Amniotic stem cell (primary cell): ENCODE measurements around the gene PPP3R2.
"Not testable (repeated sequence)": the region's sequence is repeated elsewhere in the genome, so short reads cannot be mapped to it uniquely, and the experiment has no call there.

Experiments used
- DNase-seq: peaks from one replicate; lab custom pipeline; 2025; lab: John Stamatoyannopoulos, UW

Gene PPP3R2, protein sequence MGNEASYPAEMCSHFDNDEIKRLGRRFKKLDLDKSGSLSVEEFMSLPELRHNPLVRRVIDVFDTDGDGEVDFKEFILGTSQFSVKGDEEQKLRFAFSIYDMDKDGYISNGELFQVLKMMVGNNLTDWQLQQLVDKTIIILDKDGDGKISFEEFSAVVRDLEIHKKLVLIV

DNA sequence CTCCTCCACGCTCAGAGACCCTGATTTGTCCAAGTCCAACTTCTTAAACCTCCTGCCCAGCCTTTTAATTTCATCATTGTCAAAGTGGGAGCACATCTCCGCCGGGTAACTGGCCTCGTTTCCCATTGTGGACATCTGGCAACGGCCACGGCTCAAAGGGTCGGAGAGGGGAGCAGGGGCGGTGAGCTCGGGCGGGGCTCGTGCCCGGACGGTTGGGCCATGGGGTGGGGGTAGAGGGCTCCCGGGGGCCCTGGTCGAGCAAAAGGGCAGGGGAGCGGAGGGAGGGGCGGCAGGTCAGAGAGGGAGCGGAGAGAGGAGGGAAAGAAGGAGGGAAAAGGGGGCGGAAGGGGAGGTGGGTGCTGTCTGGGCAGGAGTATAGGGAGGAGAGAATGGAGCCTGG, at the start of gene PPP3R2:
PPP3R2 (minus strand) TSS at position 174 of the 400 bp plus-strand sequence; CDS start at position 126, 48 bp downstream.
- no peak for DNase-seq

DNA sequence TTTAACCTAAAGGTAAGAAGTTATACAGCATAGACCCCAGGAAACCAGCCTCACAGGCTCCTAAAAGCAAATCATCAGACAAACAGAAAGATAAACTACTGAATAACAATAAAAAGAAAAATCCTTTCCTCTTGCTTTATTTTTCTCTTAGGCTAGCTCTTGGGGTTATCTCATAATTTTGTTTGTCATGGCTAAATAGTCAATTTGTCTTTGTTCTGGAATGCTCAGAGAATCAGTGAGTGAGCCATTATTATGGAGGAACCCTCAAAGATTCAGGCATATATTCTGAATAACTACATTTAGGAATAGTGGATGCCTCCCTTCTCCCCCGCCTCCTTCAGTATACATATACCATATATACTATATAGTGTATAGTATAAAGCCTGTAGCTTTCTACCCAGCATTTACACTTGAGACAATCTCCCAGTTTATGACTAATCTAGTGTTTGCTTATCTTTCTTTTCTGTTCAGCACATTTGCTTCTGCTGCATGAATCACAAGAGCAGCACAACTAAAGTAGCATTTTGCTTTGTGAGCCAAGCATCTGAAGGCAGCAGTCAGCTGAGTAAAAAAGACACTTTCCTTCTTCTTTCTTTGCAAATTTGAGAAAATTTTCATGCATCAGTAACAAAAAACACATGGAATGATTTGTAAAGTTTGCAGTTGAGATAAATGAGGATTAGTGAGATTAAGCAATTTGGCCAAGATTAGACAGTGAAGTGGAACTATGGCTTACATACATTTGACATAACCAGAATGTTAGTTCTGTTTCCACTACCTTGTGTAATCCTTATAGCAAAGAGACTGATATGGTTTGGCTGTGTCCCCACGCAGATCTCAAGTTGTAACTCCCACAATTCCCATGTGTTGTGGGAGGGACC, 45.3 kb upstream of the PPP3R2 start:
- no peak for DNase-seq

DNA sequence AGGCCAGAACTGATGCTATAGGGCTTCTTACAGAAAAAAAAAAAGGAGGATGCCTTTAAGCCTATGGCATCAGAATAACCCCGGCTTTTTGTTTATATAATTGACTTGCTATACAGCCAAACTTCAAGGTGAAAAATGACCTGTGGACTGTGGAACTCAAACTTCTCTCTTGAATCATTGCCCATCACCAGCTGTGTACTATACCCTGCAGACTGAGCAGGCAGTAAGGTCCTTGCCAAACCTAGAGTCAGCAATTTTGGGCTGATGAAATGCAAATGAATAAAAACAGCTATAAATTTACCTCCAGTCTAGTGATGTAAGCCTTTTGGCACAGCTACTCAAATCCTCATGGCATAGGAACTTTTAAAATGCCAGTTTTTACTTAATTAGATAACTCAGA, 44.5 kb upstream of the PPP3R2 start:
- no peak for DNase-seq

DNA sequence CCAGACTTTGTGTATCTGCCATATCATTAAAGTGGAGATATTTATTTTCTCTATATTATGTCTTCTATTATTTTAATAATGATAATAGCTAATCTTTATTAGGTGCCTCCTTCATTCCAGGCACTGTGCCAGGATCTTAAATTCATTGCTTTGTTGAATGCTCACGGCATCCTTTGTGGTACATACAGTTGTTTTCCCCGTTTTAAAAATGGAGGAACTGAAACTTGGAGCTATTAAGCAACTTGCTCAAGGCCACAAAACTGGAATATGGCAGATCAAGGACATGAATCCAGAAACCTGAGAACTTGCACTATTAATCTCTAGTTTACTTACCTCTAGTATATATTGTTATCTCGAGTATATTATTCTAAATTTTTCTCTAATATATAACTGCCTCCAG, 41.5 kb upstream of the PPP3R2 start:
- DNase-seq, result no peak

DNA sequence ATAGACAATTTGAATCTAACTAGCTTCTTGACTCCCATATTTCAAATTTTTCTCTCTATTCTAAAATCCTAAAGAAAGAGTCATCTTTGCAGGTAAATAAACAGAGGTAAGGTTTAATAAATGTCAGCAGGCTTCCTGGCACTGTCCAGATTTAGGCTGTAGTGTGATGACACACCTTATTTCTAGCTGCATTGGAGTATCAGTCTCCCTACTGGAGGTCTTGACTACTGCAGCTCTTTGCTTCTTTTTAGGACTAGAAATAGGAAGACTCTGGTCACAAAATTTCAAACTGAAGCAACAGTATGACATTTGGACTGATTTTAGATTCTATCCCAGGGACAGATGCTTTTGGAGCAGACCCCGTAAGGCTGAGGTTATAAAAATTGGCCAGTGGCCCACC, 40.7 kb upstream of the PPP3R2 start:
- no peak for DNase-seq

DNA sequence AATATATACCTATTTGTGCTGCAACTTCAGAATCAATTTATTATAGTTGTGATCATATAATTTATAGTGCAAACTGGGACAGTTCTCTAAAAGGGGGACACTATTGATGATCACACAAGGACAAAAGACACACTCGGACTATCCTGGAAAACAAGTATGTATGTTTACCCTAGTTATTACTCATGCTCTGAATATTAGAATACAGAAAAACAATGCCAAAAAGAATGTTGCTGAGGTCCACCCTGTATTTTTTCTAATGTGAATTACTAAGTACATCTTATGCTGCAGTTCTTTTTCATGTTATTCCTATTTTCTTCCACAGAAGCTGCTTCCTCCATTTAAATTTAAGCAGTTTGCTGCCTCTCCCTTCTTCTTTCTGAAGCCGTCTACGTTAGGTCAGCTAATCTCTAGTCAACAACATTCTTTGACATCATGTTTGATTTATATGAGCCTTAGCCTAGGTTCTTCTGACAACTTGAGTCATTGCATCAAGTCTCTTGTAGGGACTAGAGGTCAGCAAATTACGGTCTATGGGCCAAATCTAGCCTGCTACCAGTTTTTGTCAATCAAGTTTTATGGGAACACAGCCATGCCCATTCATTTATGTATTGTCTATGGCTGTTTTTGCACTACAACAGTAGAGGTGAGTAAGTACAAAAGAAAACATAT, 40.1 kb upstream of the PPP3R2 start:
- DNase-seq, result no peak

DNA sequence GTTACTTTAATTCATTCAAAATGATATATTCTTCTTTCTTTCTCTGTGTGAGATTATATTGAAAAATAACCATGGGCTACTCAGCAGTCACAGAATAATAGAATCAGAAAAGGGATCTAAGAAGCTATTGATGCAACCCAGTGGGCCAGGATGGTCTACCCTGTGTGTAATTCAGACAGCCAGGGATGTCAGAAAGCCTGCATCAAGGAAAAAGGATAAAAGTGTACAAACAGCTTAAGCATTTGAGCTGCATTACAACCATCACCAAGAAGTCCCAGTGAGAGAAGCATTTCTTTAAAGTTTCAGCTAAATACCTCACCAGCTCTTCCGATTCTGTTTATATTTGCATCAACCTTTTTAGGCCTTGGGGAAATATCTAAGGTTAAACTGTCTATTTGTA, 37.8 kb upstream of the PPP3R2 start:
- DNase-seq, result no peak

DNA sequence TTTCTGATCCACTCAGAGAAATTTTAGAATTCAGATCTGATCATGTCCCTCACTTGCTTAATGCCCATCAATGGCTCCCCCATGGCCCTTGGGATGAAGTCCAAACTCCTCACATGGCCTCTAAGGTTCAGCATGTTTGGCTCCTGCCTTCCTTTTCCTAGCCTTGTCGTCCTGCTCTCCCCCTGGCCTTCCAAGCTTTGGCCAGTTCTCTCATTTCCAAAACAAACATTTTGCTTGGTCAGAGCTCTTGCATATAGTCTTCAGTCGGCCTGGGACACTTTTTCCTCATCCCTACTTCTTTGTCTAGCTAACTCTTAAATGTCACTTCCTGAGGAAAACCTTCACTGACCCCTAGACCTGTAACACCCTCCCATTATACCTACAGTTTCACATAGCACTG, 37.1 kb upstream of the PPP3R2 start:
- no peak for DNase-seq

DNA sequence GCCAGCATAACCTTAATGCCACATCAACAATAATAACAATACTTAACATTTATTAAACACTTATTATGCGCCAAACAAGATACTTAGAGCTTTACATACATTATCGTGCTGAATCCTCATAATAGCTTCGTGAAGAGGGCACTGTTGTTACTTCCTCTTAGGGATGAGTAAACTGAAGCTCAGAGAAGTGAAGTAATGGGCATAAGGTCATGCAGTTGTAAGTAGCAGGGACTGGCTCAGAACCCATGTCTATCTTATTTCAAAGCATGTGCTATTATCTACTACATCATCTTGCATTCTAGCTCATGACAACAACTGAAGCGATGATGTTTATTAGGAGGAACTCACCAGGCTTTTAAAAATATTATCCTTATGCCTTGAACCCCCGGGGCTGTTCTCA, 34.9 kb upstream of the PPP3R2 start:
- no peak for DNase-seq

DNA sequence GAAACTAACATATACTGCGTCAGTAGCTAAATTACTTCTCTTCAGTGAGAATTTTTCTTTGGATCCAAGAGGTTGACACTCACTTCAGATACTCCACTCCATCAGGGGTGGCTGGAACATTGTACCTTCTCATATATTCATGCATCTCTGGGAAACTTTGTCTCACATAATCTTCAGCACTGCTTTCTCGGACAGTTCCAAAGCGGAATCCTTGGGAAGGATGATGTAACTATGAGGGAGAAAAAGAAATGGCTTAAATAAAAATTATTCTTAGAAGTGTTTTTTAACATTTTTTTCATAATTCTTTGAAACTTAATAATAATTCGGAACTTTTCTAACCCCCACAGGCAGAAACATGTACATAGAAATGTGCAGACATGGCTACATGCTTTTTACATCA, 33.4 kb upstream of the PPP3R2 start:
- DNase-seq, result no peak

DNA sequence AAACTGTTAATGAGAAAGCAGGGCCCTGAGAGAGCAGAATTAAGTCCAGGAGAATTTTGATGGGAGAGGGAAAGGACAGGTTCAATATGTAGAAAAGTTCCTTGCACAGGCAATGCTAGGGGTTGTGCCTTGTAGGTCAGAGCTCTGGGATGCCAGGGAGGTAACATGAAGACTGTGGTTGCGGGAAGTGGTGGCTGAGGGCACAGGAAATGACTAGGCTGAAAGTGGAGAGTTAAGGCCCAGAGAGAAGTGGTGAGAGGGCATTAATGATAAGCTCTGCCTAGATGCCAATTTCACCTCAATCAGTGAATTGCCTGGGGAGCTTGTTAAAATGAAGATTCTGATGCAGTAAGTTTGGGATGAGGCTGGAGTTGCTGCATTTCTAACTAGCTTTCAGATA, 31.5 kb upstream of the PPP3R2 start:
- no peak for DNase-seq

DNA sequence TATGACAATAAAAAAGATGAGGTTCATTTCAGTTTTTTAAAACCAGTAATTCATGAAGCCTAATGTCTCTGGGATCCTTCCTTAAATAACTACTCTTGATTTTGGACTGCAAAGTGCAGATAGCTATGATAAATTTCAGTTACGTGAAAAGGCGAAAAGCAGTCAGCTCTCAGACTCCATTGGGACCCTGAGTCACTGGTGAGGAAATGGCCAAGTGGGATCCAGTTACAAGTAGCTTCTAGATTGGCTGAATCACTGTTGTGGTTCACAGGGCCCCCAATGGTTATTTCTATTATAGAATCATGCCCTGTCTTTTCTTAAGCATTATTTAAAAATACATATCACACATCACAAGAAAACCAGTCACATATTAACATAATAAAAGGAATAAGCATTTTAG, 31.1 kb upstream of the PPP3R2 start:
- no peak for DNase-seq

DNA sequence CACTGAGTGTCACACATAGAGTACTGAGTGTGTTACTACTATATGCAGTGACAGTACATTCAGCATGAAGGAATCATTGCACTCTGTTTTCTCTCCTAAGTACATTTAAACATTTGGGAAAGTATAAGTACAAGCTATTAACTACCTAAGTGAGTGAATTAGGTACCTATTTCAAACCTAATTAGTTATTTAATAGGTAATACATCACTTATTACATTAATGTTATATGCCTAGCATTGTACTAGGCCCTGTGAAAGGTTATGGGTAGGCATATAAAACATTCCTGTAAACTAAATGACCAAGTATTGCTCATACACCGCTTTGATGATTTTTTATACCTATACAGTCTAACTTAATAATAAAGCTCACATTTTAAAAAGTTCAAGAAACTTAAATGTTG, 25.7 kb upstream of the PPP3R2 start:
- DNase-seq, result no peak

DNA sequence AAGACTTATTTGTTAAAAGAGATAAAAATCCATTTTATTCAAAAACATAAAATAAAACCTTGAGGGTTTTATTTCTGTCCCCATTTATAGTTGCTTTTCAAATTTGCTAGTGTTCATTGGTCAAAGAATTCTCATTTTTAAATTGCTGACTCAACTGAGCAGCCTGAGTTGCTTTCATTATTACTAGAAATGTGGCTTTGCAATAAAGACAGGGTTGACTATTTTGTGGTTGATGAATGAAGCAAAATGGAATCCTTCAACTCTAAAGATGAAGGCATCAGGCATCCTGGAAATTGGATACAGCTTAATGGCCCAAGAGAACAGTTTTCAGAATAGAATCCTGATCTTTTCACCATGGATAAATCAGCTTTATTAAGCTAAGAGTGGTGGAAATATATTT, 23.9 kb upstream of the PPP3R2 start:
- no peak for DNase-seq

DNA sequence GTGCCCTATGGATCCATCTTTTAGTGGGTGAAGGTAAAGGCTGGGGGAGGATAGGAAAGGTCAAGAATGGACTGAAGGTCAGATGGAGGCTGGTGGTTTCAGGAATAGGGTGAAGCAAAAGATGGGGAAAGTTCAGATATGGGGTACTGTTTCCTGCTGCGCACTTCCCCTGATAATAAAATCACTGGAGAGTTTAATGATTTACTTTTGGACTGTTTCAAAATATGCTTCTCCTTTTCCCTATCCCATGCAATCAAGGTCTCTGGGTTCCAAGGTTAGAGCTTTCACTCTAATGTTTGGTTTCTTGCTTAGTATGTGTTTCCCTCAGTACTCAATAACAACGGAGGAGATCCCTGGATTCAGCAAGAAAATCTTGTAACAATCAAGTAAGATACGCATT, 10.8 kb upstream of the PPP3R2 start:
- DNase-seq, result no peak

DNA sequence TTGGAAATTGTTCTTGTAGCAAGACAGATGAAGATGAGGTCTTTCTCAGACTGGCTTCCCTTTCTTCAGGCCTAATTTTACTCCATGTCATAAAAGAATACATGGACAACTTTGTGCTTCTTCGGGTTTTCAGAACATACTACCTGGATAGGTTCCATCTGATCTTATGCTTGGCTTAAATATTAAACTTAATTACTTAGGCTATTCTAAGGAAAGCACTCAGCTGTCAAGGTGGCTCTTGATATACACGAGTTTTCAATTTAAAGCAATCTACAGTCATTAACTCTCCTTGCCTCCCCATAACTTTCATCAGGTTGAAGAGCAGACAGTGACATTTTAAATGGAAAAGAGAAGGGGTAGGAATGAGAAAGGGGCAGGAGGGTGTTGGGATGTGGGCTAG, 9.5 kb upstream of the PPP3R2 start:
- DNase-seq, result no peak

DNA sequence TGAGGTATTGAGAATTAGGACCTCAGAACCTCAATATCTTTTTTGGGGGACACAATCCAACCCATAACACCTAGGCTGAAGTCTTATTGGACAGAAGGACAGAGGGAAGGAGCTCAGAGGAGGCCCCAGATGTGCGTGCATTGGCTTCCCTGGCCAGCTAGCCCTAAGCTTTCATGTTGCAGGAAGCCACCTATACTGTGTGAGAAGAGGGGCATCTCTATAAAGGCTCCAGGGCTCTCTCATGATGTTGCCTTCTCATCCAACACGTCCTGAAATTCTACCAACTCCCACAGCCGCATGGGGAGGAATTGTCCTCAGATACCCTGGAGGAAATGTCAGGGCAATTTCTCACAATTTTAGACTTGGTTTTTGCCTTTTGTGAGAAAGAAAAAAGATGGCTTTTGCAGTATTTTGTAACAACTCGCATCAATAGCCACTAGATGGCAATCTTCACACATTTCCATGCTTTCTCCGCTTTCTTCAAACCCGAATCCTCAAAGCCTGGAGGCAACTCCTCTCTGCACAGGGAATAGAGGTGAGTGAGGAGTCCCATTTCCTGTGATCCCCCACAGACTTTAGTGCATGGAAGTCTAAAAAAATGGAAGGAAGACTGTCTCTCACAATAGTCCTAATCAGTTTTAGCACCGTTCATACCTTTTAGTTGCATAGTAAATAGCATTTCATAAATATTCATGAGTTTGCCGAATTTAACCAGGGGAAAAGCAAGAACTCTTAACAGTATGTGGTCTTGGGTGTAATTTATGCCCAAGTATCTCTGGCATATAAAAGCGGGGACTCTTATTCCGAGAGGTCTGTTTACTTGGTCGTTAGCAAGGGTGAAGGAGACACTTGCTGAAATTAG, 7.4 kb upstream of the PPP3R2 start:
- DNase-seq, result no peak

DNA sequence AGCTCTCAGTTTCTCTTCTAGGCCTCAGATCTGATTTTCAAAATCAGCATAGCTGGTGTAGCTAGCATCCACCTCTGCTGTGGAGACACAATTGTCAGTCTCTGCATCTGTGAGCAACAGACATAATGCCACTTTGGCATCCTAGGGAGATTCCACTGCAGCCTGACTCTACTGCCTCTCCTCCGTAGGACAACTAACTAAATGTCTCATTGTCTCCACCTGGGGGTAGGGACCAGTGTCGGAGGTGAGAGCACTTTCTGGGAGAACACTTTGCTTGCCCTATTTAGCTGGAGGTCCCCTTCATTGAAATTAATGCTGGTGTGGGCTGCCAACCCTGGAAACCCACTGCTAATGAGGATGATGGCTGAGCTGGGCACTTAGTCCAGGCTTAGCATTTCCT, 1.4 kb downstream of the PPP3R2 start:
- DNase-seq, result no peak

DNA sequence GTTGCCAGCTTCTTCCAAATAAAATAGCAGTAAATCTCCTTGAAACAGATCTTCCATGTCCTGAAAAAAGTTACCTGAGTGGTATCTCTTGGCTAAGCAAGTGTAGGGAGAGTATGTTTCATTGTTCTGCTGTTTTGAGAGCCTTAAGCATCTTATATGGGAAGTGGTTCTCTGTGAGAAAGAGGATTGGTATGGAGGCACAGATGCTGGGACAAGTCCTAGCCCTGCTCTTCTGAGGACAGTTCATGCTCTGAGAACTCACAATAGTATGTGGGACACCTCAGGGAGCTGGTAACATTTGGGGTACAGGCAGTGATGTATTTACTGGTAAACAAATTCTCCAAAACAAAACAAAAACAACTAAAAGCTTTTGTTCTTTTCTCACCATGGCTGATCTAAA, 2.0 kb downstream of the PPP3R2 start:
- DNase-seq, result no peak

DNA sequence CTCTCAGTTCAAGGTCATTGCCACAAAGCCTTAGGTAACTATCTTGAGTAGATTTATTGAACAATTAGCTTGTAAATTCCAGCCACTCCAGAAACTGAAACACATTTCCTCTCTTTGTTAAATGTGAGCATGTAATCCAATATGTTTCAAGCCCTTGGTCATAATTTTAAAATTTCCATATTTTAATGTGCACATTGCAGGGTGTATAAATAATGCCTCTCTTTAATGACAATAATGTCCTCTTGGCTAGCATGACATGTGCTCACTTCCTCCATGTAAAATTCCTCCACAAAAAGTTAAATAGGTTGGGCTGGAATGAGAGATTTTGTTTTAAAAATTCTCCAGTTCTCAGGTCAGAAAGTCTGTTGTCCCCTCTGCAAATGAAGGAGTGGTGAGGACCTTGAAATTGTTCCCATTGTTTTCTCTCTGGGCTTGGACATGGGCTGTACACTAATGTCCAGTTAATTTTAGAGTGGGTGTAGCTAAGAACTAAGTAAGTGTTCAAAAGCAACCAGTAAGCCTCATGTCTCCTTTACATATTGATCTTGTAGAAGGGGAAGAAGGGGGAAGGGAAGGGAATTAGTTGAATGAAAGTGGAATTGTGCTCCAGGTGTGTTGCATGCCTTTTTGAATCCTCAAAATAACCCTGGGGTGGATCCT, 2.9 kb downstream of the PPP3R2 start:
- no peak for DNase-seq

DNA sequence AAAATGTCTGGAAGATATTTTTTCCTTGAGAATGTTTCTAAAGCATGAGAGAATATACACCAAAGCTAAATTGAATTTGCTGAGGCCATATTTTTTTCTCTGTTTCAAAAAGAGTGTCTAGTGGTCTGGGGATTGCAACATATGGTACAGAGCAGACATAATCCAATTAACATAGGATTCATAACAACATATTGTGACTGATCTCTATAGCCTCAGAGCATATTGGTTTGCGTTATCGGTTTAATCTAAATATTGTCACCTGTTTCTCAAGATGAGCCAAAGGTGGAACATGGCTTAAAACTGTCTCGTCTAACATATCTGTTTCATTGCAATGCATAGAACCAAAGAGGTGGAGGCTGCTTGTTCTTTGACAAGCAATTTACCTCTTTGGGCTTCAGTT, 3.9 kb downstream of the PPP3R2 start:
- no peak for DNase-seq

DNA sequence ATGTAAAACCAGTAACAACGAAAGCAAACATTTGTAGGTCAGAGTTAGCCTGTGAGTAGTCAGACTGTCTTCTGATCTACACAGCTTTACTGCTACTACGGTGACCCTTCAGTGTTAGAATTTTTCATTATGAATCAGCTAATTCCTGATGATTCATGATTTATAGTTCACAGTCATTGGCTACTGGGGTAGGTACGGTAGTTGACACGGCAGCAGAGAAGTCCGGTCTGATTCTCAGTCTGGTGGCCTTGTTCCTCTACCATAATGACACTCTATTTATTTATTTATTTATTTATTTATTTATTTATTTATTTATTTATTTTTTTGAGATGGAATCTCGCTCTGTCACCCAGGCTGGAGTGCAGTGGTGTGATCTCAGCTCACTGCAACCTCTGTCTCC, 4.7 kb downstream of the PPP3R2 start:
- not testable (repeated sequence) for DNase-seq
